ENCODE measurements around the gene CDK17. TPM values are rescaled to one million over a fixed set of nuclear protein-coding genes. Genes with fewer than 3 reads are reported as not detected.
"Not testable (repeated sequence)": the region's sequence is repeated elsewhere in the genome, so short reads cannot be mapped to it uniquely, and the experiment has no call there.

Gene CDK17
- total RNA-seq, 1 donor from 2014 or later: 34.7 TPM

- Mint-ChIP-seq H3K4me3 (ENCODE audit: low read depth) (no peak overlapping the region), H3K4me1 (ENCODE audit: low read depth) (peaks cover 43% of the 10 kb centered on the region)
Observed at GRCh38 chr12:96359328-96359727, 40.9 kb downstream of the CDK17 start.

DNA sequence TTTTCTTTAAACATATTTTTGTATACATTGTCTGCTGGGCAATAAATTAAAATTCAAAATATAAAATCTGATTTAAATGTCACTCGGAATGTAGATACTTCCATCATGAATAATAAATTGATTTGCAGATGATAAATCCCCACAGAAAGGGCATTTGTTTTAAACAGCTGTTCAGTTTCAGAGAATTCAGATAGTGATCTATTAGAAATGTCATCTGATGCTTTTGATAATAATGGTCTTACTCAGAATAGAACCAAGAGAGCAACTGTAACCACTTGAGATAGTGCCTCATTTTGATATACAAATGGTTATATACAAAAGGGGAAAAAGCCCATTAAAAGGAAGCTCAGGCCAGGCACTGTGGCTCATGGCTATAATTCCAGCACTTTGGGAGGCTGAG is 43.4 kb downstream of the CDK17 start:
- intact Hi-C loops (cut with micrococcal nuclease): no loop called here
- Mint-ChIP-seq H3K4me1 (ENCODE audit: low read depth) (peaks cover 52% of the 10 kb centered on the region), H3K9me3 (no peaks in the 10 kb centered on the region), H3K27ac (no peak overlapping the region), H3K36me3 (ENCODE audit: low read depth) (peaks cover 9% of the 10 kb centered on the region), H3K4me3 (ENCODE audit: low read depth) (no peak overlapping the region), H3K27me3 (ENCODE audit: low read depth) (no peaks in the 10 kb centered on the region)
- DNase-seq (ENCODE audit: low spot score): no peak

More at GRCh38 chr12:96359328-96359727, 40.9 kb downstream of the CDK17 start:
- H3K27ac Mint-ChIP-seq: no peak overlapping the region
- peaks cover 12% of the 10 kb centered on the region for H3K36me3 Mint-ChIP-seq (ENCODE audit: low read depth)
- no peaks in the 10 kb centered on the region for H3K27me3 Mint-ChIP-seq (ENCODE audit: low read depth)
- intact Hi-C loops (cut with micrococcal nuclease): no loop called here
- no peaks in the 10 kb centered on the region for H3K9me3 Mint-ChIP-seq
- DNase-seq (ENCODE audit: low spot score): no peak

- no peaks in the 10 kb centered on the region for H3K27me3 Mint-ChIP-seq (ENCODE audit: low read depth)
- H3K9me3 Mint-ChIP-seq: no peaks in the 10 kb centered on the region
- H3K36me3 Mint-ChIP-seq (ENCODE audit: low read depth): no peaks in the 10 kb centered on the region
- DNase-seq (ENCODE audit: low spot score): no peak
- no peak overlapping the region for H3K27ac Mint-ChIP-seq
- peaks cover 54% of the 10 kb centered on the region for H3K4me1 Mint-ChIP-seq (ENCODE audit: low read depth)
- intact Hi-C loops (cut with micrococcal nuclease): no loop called here
- H3K4me3 Mint-ChIP-seq (ENCODE audit: low read depth): no peak overlapping the region
Observed at GRCh38 chr12:96354844-96355534, 45.2 kb downstream of the CDK17 start.

DNA sequence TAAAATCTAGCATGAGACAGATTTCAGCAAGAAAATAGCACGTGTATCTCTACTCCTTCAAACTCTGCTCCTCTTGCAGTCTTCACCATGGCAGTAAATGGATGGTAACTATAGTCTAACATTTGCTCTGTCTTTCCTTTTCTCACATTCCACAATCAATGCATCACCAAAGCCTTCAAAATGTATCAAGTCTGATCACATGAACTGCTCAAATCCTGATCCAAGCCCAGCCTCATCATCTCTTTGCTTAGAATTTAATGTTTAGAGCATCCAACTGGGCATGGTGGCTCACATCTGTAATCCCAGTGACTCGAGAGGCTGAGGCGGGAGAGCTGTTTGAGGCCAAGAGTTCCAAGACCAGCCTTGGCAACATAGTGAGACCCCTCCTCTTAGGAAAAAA is 45.9 kb downstream of the CDK17 start:
- peaks cover 52% of the 10 kb centered on the region for H3K4me1 Mint-ChIP-seq (ENCODE audit: low read depth)
- intact Hi-C loops (cut with micrococcal nuclease): no loop called here
- no peaks in the 10 kb centered on the region for H3K36me3 Mint-ChIP-seq (ENCODE audit: low read depth)

GRCh38 chr12:96352161-96352835 is 47.9 kb downstream of the CDK17 start:
- intact Hi-C loops (cut with micrococcal nuclease): no loop called here
- Mint-ChIP-seq H3K4me3 (ENCODE audit: low read depth) (no peak overlapping the region), H3K4me1 (ENCODE audit: low read depth) (peaks cover 56% of the 10 kb centered on the region), H3K27me3 (ENCODE audit: low read depth) (no peaks in the 10 kb centered on the region), H3K36me3 (ENCODE audit: low read depth) (no peaks in the 10 kb centered on the region), H3K27ac (no peak overlapping the region), H3K9me3 (no peaks in the 10 kb centered on the region)
- no peak for DNase-seq (ENCODE audit: low spot score)

More for the DNA sequence above, 45.9 kb downstream of the CDK17 start:
- no peak for DNase-seq (ENCODE audit: low spot score)
- no peak overlapping the region for H3K27ac Mint-ChIP-seq
- no peaks in the 10 kb centered on the region for H3K27me3 Mint-ChIP-seq (ENCODE audit: low read depth)
- H3K4me3 Mint-ChIP-seq (ENCODE audit: low read depth): no peak overlapping the region
- no peaks in the 10 kb centered on the region for H3K9me3 Mint-ChIP-seq

DNA sequence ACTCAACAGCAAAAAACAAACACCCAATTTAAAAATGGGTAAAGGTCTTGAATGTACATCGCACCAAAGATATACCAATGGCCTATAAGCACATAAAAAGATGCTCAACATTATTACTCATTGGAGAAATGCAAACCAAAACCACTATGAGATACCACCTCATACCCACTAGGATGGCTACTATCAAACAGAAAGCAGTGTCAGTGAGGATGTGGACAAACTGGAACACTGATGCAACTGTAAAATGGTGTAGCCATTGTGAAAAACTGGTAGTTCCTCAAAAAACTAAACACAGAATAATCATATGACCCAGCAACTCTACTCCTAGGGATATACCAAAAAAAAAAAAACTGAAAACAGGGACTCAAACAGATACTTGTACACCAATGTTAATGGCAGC is 49.3 kb downstream of the CDK17 start:
- Mint-ChIP-seq H3K4me1 (ENCODE audit: low read depth) (peaks cover 56% of the 10 kb centered on the region), H3K4me3 (ENCODE audit: low read depth) (no peak overlapping the region), H3K36me3 (ENCODE audit: low read depth) (peaks cover 4% of the 10 kb centered on the region), H3K27me3 (ENCODE audit: low read depth) (no peaks in the 10 kb centered on the region), H3K9me3 (no peaks in the 10 kb centered on the region), H3K27ac (peak overlapping the region; percentile 4)
- no peak for DNase-seq (ENCODE audit: low spot score)
- intact Hi-C loops (cut with micrococcal nuclease): no loop called here

GRCh38 chr12:96347130-96347699 is 53.0 kb downstream of the CDK17 start:
- intact Hi-C loops (cut with micrococcal nuclease): no loop called here
- Mint-ChIP-seq H3K9me3 (peaks cover 29% of the 10 kb centered on the region), H3K36me3 (ENCODE audit: low read depth) (peaks cover 39% of the 10 kb centered on the region), H3K4me1 (ENCODE audit: low read depth) (peaks cover 55% of the 10 kb centered on the region), H3K27ac (peak overlapping the region; percentile 66), H3K27me3 (ENCODE audit: low read depth) (no peaks in the 10 kb centered on the region), H3K4me3 (ENCODE audit: low read depth) (peak overlapping the region; percentile 28)
- no peak for DNase-seq (ENCODE audit: low spot score)

DNA sequence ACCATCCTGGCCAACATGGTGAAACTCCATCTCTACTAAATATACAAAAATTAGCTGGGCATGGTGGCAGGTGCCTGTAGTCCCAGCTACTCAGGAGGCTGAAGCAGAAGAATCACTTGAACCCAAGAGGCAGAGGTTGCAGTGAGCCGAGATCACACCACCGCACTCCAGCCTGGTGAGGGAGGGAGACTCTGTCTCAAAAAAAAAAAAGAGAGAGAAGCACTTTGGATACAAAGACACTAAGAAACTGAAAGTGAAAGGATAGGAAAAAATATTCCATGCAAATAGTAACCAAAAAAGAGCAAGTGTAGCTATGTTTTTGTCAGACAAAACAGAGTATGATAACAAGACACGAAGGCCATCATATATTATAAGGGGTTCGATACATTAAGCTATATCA is 53.5 kb downstream of the CDK17 start:
- H3K4me3 Mint-ChIP-seq (ENCODE audit: low read depth): peak overlapping the region; percentile 28
- DNase-seq (ENCODE audit: low spot score); H3K27me3 Mint-ChIP-seq (ENCODE audit: low read depth); intact Hi-C loops (cut with micrococcal nuclease): not testable (repeated sequence)
- H3K4me1 Mint-ChIP-seq (ENCODE audit: low read depth): peaks cover 53% of the 10 kb centered on the region
- H3K27ac Mint-ChIP-seq: peak overlapping the region; percentile 66
- peaks cover 29% of the 10 kb centered on the region for H3K9me3 Mint-ChIP-seq
- peaks cover 41% of the 10 kb centered on the region for H3K36me3 Mint-ChIP-seq (ENCODE audit: low read depth)

GRCh38 chr12:96344124-96344695 is 56.0 kb downstream of the CDK17 start:
- intact Hi-C loops (cut with micrococcal nuclease): loop anchor here (5.0 kb wide), 1 partner anchor 33 kb away; no protein-coding TSS in a partner anchor
- DNase-seq (ENCODE audit: low spot score): no peak
- Mint-ChIP-seq H3K4me3 (ENCODE audit: low read depth) (no peak overlapping the region), H3K36me3 (ENCODE audit: low read depth) (peaks cover 47% of the 10 kb centered on the region), H3K27ac (no peak overlapping the region), H3K27me3 (ENCODE audit: low read depth) (no peaks in the 10 kb centered on the region), H3K9me3 (peaks cover 33% of the 10 kb centered on the region), H3K4me1 (ENCODE audit: low read depth) (peaks cover 46% of the 10 kb centered on the region)

DNA sequence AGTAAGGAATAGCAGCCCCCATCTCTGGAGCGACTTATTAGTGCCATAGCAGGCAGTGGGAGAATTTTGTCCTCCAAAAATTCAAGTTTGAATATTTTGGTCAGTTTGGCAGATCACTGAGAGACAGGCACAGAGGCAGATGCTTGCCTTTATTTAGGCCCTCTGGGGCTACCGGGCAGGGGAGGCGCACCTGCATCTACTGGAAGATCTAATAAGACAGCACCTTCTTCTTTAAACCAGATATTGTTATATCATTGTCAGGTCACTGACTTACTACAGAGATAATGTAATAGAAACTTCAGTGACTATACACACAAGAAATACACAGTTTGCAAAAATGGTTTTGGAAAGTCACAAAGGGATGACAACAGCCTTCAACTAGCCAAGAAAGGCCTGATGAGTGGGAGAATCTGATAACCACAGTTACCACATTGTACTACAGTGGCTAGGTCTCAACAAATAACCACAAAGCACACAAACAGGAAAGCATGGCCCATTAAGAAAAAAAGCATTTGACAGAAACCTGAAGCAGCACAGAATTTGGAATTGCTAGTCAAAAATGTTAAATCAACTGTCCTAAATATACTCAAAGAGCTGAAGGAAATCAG is 56.8 kb downstream of the CDK17 start:
- peaks cover 38% of the 10 kb centered on the region for H3K9me3 Mint-ChIP-seq
- H3K27ac Mint-ChIP-seq: peak overlapping the region; percentile 58
- H3K36me3 Mint-ChIP-seq (ENCODE audit: low read depth): peaks cover 53% of the 10 kb centered on the region
- no peak overlapping the region for H3K4me3 Mint-ChIP-seq (ENCODE audit: low read depth)
- intact Hi-C loops (cut with micrococcal nuclease): loop anchor here (5.0 kb wide), 1 partner anchor 34 kb away; no protein-coding TSS in a partner anchor
- H3K27me3 Mint-ChIP-seq (ENCODE audit: low read depth): no peaks in the 10 kb centered on the region
- DNase-seq (ENCODE audit: low spot score): no peak
- peaks cover 43% of the 10 kb centered on the region for H3K4me1 Mint-ChIP-seq (ENCODE audit: low read depth)

GRCh38 chr12:96339666-96340065 is 60.6 kb downstream of the CDK17 start:
- intact Hi-C loops (cut with micrococcal nuclease): loop anchor here (5.0 kb wide), 2 partner anchors 38 to 163 kb away; no protein-coding TSS in a partner anchor
- not testable (repeated sequence) for H3K27me3 Mint-ChIP-seq (ENCODE audit: low read depth); H3K27ac Mint-ChIP-seq; DNase-seq (ENCODE audit: low spot score); H3K4me3 Mint-ChIP-seq (ENCODE audit: low read depth)
- Mint-ChIP-seq H3K9me3 (peaks cover 43% of the 10 kb centered on the region), H3K4me1 (ENCODE audit: low read depth) (peaks cover 40% of the 10 kb centered on the region), H3K36me3 (ENCODE audit: low read depth) (peaks cover 65% of the 10 kb centered on the region)

GRCh38 chr12:96338852-96339471 is 61.3 kb downstream of the CDK17 start:
- Mint-ChIP-seq H3K4me1 (ENCODE audit: low read depth) (peaks cover 38% of the 10 kb centered on the region), H3K4me3 (ENCODE audit: low read depth) (no peak overlapping the region), H3K9me3 (peaks cover 36% of the 10 kb centered on the region), H3K27me3 (ENCODE audit: low read depth) (no peaks in the 10 kb centered on the region), H3K36me3 (ENCODE audit: low read depth) (peaks cover 60% of the 10 kb centered on the region), H3K27ac (no peak overlapping the region)
- intact Hi-C loops (cut with micrococcal nuclease): loop anchor here (5.0 kb wide), 1 partner anchor 163 kb away; no protein-coding TSS in a partner anchor
- no peak for DNase-seq (ENCODE audit: low spot score)
